Right lobe of liver (tissue), 6 donors: Measurements from ENCODE around the gene MAP2K2. TPM values are rescaled to one million over a fixed set of nuclear protein-coding genes. Genes with fewer than 3 reads are reported as not detected.
"Not testable (repeated sequence)": the region's sequence is repeated elsewhere in the genome, so short reads cannot be mapped to it uniquely, and the experiment has no call there.

Experiments used
- ATAC-seq, 4 donors: fragments of 200-7000 bp; cut with Tn5 transposase; one replicate each; pipeline ENCODE4 v1.9.1; 2020; ENCODE audit warnings: mild to moderate bottlenecking in 4 of 4, moderate library complexity in 4 of 4
- DNase-seq, 3 donors: peaks; one replicate each; pipeline ENCODE4 v3.0.0-alpha.2; 2020
- H3K27ac ChIP-seq, 3 donors: fragments of 200-600 bp; one replicate each; pipeline ENCODE4 v1.8.0; 2022
- H3K27me3 ChIP-seq, 2 donors: fragments of 200-600 bp; one replicate each; pipeline ENCODE4 v1.8.0; 2022
- H3K36me3 ChIP-seq, 4 donors: fragments of 200-600 bp; sonication (generic) in 1 of 4; one replicate each; pipeline versions ENCODE4 v1.5.1 to v1.8.0; 2017 to 2022; ENCODE audit warnings: control low read depth in 1 of 4
- H3K4me1 ChIP-seq, 4 donors: fragments of 200-600 bp; sonication (generic) in 1 of 4; one replicate each; pipeline versions ENCODE4 v1.5.1 to v1.8.0; 2017 to 2022; ENCODE audit warnings: control low read depth in 1 of 4
- H3K4me3 ChIP-seq, 3 donors: fragments of 200-600 bp; one replicate each; pipeline ENCODE4 v1.8.0; 2022
- H3K9me3 ChIP-seq, 4 donors: fragments of 200-600 bp; sonication (generic) in 1 of 4; one replicate each; pipeline versions ENCODE4 v1.5.1 to v1.8.0; 2017 to 2022; ENCODE audit warnings: control low read depth in 1 of 4
- CTCF ChIP-seq, 4 donors: fragments of 200-600 bp in 3 of 4; fragments of 450-650 bp in 1 of 4; IDR thresholded peaks; one replicate each; pipeline versions ENCODE4 v1.5.1 to v1.8.0; 2016 to 2022; ENCODE audit warnings: antibody characterized with exemption in 4 of 4, mild to moderate bottlenecking in 2 of 4
- POLR2A ChIP-seq: fragments of 450-650 bp; IDR thresholded peaks from one replicate; pipeline ENCODE4 v1.6.1; 2017; ENCODE audit warnings: antibody characterized with exemption, mild to moderate bottlenecking
- WGBS: methylation state at CpG from one replicate; pipeline ENCODE4 v1.1.6; 2018; ENCODE audit warnings: low coverage, low lambda C conversion rate; ENCODE audit not compliant: insufficient coverage; ENCODE audit errors: missing lambda C conversion rate; 5-methylcytosine and 5-hydroxymethylcytosine counted together
- intact Hi-C, 2 donors: fragments of 100-400 bp; cut with DNase I; formaldehyde crosslinking; loops; one replicate each; pipeline versions ENCODE4 v1.11.2 to v1.14.1; 2022
- total RNA-seq, 6 experiments: library from RNA; depleted of rRNA in 2 of 6; stranded (reverse); fragments of >200 nt in 2 of 6; fragmentation: NEBNext Ultra II Directional in 3 of 6; extraction: Animal tissue kit (Norgen Biotek cat#: 25700) in 3 of 6; gene quantifications; one replicate each; pipeline versions ENCODE4 v1.1.0 to v1.2.4, GENCODE V29; 2016 to 2023
- donor health status: DM: no; HTN: yes; CAD: no.
- donor health status: DM: no; HTN: no; CAD: no.
- donor health status: DM: no; HTN: no; CAD: no.
- donor health status: DM: no; HTN: yes; CAD: no.
- donor health status: DM: no; HTN: yes; CAD: no.

Gene MAP2K2
- total RNA-seq, 6 experiments from 2014 or later: 50.2 to 75.7 (median 59.8) TPM

GRCh38 chr19:4161415-4162077 is 37.6 kb upstream of the MAP2K2 start:
- no peak for TF ChIP-seq CTCF (IDR thresholded peaks at IDR 0.05)
- TF ChIP-seq POLR2A: no peak
- peaks cover 0 to 16% (median 4%) of the 10 kb centered on the region in 4 donors for H3K4me1 ChIP-seq
- ATAC-seq (no peak), DNase-seq (no peak)
- no peaks in the 10 kb centered on the region for H3K9me3 ChIP-seq
- no peak overlapping the region for H3K27ac ChIP-seq
- H3K36me3 ChIP-seq: peaks cover 0 to 86% (median 50%) of the 10 kb centered on the region in 4 donors
- no peak overlapping the region for H3K4me3 ChIP-seq
- 78% methylated on average over 7 of the region's 7 CpGs for WGBS
- intact Hi-C loops: no loop called here
- no peaks in the 10 kb centered on the region for H3K27me3 ChIP-seq

GRCh38 chr19:4157971-4158370 is 34.0 kb upstream of the MAP2K2 start:
- H3K9me3 ChIP-seq, DNase-seq, intact Hi-C loops, H3K27me3 ChIP-seq: not testable (repeated sequence)
- Histone ChIP-seq H3K36me3 (peaks cover 0 to 52% (median 30%) of the 10 kb centered on the region in 4 donors), H3K4me3 (peak overlapping the region in 2 of 3 donors; percentile 21 to 29), H3K27ac (peak overlapping the region in 1 of 3 donors; percentile 53), H3K4me1 (peaks cover 0 to 29% (median 4%) of the 10 kb centered on the region in 4 donors)
- peak in 2 of 4 donors; percentile 2 to 29 for ATAC-seq
- no CpG with 5 or more reads among the region's 8 CpGs for WGBS

GRCh38 chr19:4157164-4157563 is 33.2 kb upstream of the MAP2K2 start:
- TF ChIP-seq POLR2A (peak; percentile 46), CTCF (IDR thresholded peaks at IDR 0.05) (no peak)
- 40% methylated on average over 1 of the region's 6 CpGs for WGBS
- H3K27me3 ChIP-seq: no peaks in the 10 kb centered on the region
- DNase-seq (peak in 1 of 3 donors; percentile 65), ATAC-seq (peak in 3 of 4 donors; percentile 7 to 40 (median 8))
- peak overlapping the region; percentile 21 to 38 (median 29) for H3K4me3 ChIP-seq
- intact Hi-C loops: no loop called here
- H3K36me3 ChIP-seq: peaks cover 0 to 47% (median 26%) of the 10 kb centered on the region in 4 donors
- peak overlapping the region in 2 of 3 donors; percentile 47 to 53 for H3K27ac ChIP-seq
- H3K4me1 ChIP-seq: peaks cover 0 to 35% (median 4%) of the 10 kb centered on the region in 4 donors
- no peaks in the 10 kb centered on the region for H3K9me3 ChIP-seq

GRCh38 chr19:4154571-4155312 is 30.8 kb upstream of the MAP2K2 start:
- Histone ChIP-seq H3K4me1 (peaks cover 0 to 55% (median 9%) of the 10 kb centered on the region in 4 donors), H3K27me3 (no peaks in the 10 kb centered on the region), H3K36me3 (peaks cover 0 to 26% (median 12%) of the 10 kb centered on the region in 4 donors), H3K9me3 (no peaks in the 10 kb centered on the region), H3K27ac (peak overlapping the region; percentile 78 to 96 (median 90)), H3K4me3 (peak overlapping the region; percentile 66 to 85 (median 82))
- DNase-seq (peak in 1 of 3 donors; percentile 75), ATAC-seq (peak in 2 of 4 donors; percentile 3 to 9)
- intact Hi-C loops: no loop called here
- WGBS: 30% methylated on average over 12 of the region's 21 CpGs
- TF ChIP-seq CTCF (IDR thresholded peaks at IDR 0.05) (no peak), POLR2A (no peak)
